Measurements from ENCODE around the gene CAPN13. TPM values are rescaled to one million over a fixed set of nuclear protein-coding genes. Genes with fewer than 3 reads are reported as not detected.
A peak's percentile ranks its signal among the peaks of the same experiment; 100 is the strongest.

CAPN13 gene
- polyA plus RNA-seq, 1 of the 3 experiments (the other 2 are of a cell fraction) = not detected

DNA sequence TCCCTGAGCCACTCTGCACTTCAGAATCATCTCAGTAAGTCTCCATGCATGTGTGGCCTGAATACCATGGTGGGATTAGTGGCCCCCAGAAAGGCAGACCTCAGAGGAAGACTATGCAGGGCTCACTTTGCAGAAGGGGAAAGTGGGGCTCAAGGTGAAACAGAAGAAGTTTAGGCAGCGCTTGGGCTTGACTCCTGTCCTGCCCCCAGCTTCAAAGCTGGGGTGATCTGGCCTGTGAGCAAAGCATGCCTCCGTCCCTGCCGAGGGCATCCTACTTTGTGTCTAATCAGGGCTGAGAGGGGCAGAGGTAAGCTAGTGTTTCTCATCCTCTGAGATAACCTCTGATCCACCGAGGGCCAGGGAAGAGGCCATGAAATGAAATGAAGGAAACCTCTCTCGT lies 7.9 kb downstream of the CAPN13 start (continued):
- TF ChIP-seq, protein P1, sequence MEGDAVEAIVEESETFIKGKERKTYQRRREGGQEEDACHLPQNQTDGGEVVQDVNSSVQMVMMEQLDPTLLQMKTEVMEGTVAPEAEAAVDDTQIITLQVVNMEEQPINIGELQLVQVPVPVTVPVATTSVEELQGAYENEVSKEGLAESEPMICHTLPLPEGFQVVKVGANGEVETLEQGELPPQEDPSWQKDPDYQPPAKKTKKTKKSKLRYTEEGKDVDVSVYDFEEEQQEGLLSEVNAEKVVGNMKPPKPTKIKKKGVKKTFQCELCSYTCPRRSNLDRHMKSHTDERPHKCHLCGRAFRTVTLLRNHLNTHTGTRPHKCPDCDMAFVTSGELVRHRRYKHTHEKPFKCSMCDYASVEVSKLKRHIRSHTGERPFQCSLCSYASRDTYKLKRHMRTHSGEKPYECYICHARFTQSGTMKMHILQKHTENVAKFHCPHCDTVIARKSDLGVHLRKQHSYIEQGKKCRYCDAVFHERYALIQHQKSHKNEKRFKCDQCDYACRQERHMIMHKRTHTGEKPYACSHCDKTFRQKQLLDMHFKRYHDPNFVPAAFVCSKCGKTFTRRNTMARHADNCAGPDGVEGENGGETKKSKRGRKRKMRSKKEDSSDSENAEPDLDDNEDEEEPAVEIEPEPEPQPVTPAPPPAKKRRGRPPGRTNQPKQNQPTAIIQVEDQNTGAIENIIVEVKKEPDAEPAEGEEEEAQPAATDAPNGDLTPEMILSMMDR (IDR thresholded peaks at IDR 0.05) = no peak
- no peak for TF ChIP-seq RAD21 (IDR thresholded peaks at IDR 0.05; ENCODE audit: low read length)
- no peak for TF ChIP-seq FOSL2 (IDR thresholded peaks at IDR 0.05; ENCODE audit: borderline replicate concordance, low read depth)
- no peak for TF ChIP-seq YY1 (IDR thresholded peaks at IDR 0.05; ENCODE audit: low read depth)
- no peak for TF ChIP-seq RCOR1 (IDR thresholded peaks at IDR 0.05; ENCODE audit: low read length)
- no peak for TF ChIP-seq TAF1 (IDR thresholded peaks at IDR 0.05; ENCODE audit: borderline replicate concordance, low read depth, low read length)
- TF ChIP-seq, protein P2, sequence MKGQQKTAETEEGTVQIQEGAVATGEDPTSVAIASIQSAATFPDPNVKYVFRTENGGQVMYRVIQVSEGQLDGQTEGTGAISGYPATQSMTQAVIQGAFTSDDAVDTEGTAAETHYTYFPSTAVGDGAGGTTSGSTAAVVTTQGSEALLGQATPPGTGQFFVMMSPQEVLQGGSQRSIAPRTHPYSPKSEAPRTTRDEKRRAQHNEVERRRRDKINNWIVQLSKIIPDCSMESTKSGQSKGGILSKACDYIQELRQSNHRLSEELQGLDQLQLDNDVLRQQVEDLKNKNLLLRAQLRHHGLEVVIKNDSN (IDR thresholded peaks at IDR 0.05; ENCODE audit: borderline replicate concordance, low read depth) = no peak
- no peak for TF ChIP-seq NFIC (IDR thresholded peaks at IDR 0.05; ENCODE audit: borderline replicate concordance)
- TF ChIP-seq, protein P3, sequence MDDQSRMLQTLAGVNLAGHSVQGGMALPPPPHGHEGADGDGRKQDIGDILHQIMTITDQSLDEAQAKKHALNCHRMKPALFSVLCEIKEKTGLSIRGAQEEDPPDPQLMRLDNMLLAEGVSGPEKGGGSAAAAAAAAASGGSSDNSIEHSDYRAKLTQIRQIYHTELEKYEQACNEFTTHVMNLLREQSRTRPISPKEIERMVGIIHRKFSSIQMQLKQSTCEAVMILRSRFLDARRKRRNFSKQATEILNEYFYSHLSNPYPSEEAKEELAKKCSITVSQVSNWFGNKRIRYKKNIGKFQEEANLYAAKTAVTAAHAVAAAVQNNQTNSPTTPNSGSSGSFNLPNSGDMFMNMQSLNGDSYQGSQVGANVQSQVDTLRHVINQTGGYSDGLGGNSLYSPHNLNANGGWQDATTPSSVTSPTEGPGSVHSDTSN (IDR thresholded peaks at IDR 0.05) = no peak

DNA sequence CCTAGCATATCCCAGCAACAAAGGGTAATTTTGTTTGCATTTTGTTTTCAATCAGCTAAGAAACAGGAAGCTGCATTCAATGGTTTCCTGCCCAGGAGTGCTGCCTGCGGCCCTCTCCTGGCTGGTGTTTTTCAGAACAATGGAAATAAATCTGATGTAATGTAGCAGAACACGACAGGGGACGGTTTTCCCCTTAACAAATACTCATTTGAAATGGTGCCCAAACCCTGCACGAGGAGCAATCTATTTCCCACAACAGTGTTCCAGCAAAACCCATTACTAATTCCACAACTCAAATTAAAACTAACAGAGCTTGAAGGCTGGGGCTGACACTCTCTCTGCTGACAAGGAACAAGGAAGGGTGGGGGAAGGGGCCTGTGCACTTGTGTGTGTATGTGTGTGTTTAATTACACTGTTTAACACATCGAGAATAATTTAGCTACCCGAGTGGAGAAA lies 8.7 kb downstream of the CAPN13 start:
- Histone ChIP-seq H3K27ac (ENCODE audit: low read depth in 2 of 2, low read length in 1 of 2) (peak overlapping the region in 1 of 2 experiments; percentile 26; a peak in 1 of 4 replicates), H3K4me3 (ENCODE audit: low read depth in 2 of 2, low read length in 1 of 2) (no peak overlapping the region), H3K4me1 (ENCODE audit: control insufficient read depth in 1 of 2, insufficient read depth in 2 of 2, low read depth in 1 of 2, low read length in 1 of 2) (peaks cover 0 to 13% of the 10 kb centered on the region in 2 experiments; a peak in 1 of 4 replicates), H3K36me3 (replicated peaks in 1 of 2; ENCODE audit: control insufficient read depth in 1 of 2, insufficient read depth in 2 of 2, low read length in 1 of 2) (no peaks in the 10 kb centered on the region), H3K27me3 (ENCODE audit: insufficient read depth) (no peaks in the 10 kb centered on the region), H3K9me2 (no peaks in the 10 kb centered on the region), H3F3A (replicated peaks; ENCODE audit: insufficient read depth) (no peaks in the 10 kb centered on the region), H3K9ac (no peak overlapping the region), H3K9me3 (no peaks in the 10 kb centered on the region), H3K4me2 (no peak overlapping the region), H4K20me1 (ENCODE audit: insufficient read depth) (no peaks in the 10 kb centered on the region), H3K79me2 (ENCODE audit: insufficient read depth) (no peaks in the 10 kb centered on the region), H2AFZ (ENCODE audit: low read depth) (no peak overlapping the region)
- DNase-seq = no peak
- CTCF ChIA-PET = interaction anchor here (1.0 to 4.9 kb wide), 9 partner anchors 9 to 535 kb away, joined by 3 to 21 read pairs (median 4); partner anchors contain the start of genes CAPN13 and GALNT14
- 14% methylated on average over 6 of the region's 6 CpGs for WGBS (ENCODE audit: low lambda C conversion rate)
- no peak for TF ChIP-seq TCF12 (IDR thresholded peaks at IDR 0.05)
- TF ChIP-seq GATA2 (CRISPR knock-in tag; IDR thresholded peaks at IDR 0.05) = no peak
- POLR2A ChIA-PET = no interaction called here

DNA sequence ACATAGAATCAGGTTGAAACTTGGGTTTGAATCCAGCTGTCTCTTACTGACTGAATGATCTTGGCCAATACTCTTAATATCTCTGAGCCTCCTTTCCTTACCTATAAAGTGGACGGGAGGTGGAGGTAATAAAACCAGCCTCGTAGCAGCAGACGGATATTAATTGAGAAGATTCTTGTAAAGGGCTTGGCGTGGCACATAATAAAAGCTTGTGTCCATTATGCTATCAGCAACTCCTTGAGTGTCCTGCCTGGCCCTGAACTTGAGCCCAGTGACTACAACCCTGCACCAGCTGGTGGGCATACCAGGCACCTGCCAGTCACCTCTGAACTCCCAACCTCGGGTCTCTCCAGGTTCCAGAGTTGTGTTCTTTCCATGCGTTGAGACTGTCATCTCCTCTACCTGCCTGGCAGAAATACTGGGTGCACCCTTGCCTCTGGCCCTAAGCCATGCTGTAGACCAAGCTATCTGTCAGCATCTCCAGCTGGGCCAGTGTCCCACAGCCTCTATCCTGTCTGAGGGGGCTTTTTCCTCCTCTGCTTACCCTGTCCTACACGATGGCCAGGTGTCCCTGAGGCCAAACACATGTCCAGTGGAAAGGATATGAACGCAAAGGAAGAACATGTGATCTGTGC lies 9.7 kb downstream of the CAPN13 start:
- Histone ChIP-seq H4K20me1 (ENCODE audit: insufficient read depth) (no peaks in the 10 kb centered on the region), H3K36me3 (replicated peaks in 1 of 2; ENCODE audit: control insufficient read depth in 1 of 2, insufficient read depth in 2 of 2, low read length in 1 of 2) (no peaks in the 10 kb centered on the region), H3K27ac (ENCODE audit: low read depth in 2 of 2, low read length in 1 of 2) (no peak overlapping the region), H2AFZ (ENCODE audit: low read depth) (no peak overlapping the region), H3K4me2 (no peak overlapping the region), H3K79me2 (ENCODE audit: insufficient read depth) (no peaks in the 10 kb centered on the region), H3K4me1 (ENCODE audit: control insufficient read depth in 1 of 2, insufficient read depth in 2 of 2, low read depth in 1 of 2, low read length in 1 of 2) (peaks cover 0 to 13% of the 10 kb centered on the region in 2 experiments; a peak in 1 of 4 replicates), H3K9me2 (no peaks in the 10 kb centered on the region), H3K9me3 (no peaks in the 10 kb centered on the region), H3K27me3 (ENCODE audit: insufficient read depth) (no peaks in the 10 kb centered on the region), H3K4me3 (ENCODE audit: low read depth in 2 of 2, low read length in 1 of 2) (no peak overlapping the region), H3F3A (replicated peaks; ENCODE audit: insufficient read depth) (no peaks in the 10 kb centered on the region), H3K9ac (no peak overlapping the region)
- ChIA-PET CTCF (interaction anchor here (1.0 to 4.9 kb wide), 6 partner anchors 10 to 536 kb away, joined by 3 to 21 read pairs (median 5); partner anchors contain the start of genes CAPN13 and GALNT14), POLR2A (no interaction called here)
- TF ChIP-seq TEAD4 (IDR thresholded peaks at IDR 0.05; ENCODE audit: borderline replicate concordance, insufficient read depth) (no peak), RCOR1 (IDR thresholded peaks at IDR 0.05; ENCODE audit: low read length) (no peak), TAF1 (IDR thresholded peaks at IDR 0.05; ENCODE audit: borderline replicate concordance, low read depth, low read length) (no peak), FOXJ3 (CRISPR knock-in tag; IDR thresholded peaks at IDR 0.05) (no peak)
- TF ChIP-seq, protein P4, sequence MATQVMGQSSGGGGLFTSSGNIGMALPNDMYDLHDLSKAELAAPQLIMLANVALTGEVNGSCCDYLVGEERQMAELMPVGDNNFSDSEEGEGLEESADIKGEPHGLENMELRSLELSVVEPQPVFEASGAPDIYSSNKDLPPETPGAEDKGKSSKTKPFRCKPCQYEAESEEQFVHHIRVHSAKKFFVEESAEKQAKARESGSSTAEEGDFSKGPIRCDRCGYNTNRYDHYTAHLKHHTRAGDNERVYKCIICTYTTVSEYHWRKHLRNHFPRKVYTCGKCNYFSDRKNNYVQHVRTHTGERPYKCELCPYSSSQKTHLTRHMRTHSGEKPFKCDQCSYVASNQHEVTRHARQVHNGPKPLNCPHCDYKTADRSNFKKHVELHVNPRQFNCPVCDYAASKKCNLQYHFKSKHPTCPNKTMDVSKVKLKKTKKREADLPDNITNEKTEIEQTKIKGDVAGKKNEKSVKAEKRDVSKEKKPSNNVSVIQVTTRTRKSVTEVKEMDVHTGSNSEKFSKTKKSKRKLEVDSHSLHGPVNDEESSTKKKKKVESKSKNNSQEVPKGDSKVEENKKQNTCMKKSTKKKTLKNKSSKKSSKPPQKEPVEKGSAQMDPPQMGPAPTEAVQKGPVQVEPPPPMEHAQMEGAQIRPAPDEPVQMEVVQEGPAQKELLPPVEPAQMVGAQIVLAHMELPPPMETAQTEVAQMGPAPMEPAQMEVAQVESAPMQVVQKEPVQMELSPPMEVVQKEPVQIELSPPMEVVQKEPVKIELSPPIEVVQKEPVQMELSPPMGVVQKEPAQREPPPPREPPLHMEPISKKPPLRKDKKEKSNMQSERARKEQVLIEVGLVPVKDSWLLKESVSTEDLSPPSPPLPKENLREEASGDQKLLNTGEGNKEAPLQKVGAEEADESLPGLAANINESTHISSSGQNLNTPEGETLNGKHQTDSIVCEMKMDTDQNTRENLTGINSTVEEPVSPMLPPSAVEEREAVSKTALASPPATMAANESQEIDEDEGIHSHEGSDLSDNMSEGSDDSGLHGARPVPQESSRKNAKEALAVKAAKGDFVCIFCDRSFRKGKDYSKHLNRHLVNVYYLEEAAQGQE (IDR thresholded peaks at IDR 0.05; ENCODE audit: low read depth, low read length) = no peak
- DNase-seq = no peak
- 34% methylated on average over 8 of the region's 8 CpGs for WGBS (ENCODE audit: low lambda C conversion rate)

Data from SK-N-SH (cell line).